Smooth muscle cell (in vitro differentiated cells): ENCODE results near the gene PRR33. TPM values are rescaled to one million over a fixed set of nuclear protein-coding genes. Genes with fewer than 3 reads are reported as not detected.

Experiments used
- DNase-seq: peaks from one replicate; lab custom pipeline; 2025; ENCODE audit not compliant: unreplicated experiment; lab: John Stamatoyannopoulos, UW
- H2AFZ ChIP-seq: fragments of 200-600 bp; sonication (generic); 2 replicates; pipeline ENCODE4 v1.6.0; 2016; ENCODE audit warnings: antibody characterized with exemption, low read depth, mild to moderate bottlenecking
- H3F3A ChIP-seq: fragments of 200-600 bp; sonication (generic); 2 replicates; pipeline ENCODE4 v1.6.0; 2017; ENCODE audit warnings: antibody characterized with exemption, low read depth
- H3K27ac ChIP-seq: fragments of 200-600 bp; sonication (generic); 2 replicates; pipeline ENCODE4 v1.5.1; 2016; ENCODE audit warnings: low read depth, mild to moderate bottlenecking
- H3K27me3 ChIP-seq: fragments of 200-600 bp; sonication (generic); 2 replicates; pipeline ENCODE4 v1.6.1; 2016; ENCODE audit warnings: low read depth, mild to moderate bottlenecking
- H3K36me3 ChIP-seq: fragments of 200-600 bp; sonication (generic); 2 replicates; pipeline ENCODE4 v1.5.1; 2016; ENCODE audit warnings: low read depth
- H3K4me1 ChIP-seq: fragments of 200-600 bp; sonication (generic); 2 replicates; pipeline ENCODE4 v1.5.1; 2016; ENCODE audit warnings: low read depth
- H3K4me2 ChIP-seq: fragments of 200-600 bp; sonication (generic); 2 replicates; pipeline ENCODE4 v1.6.0; 2016; ENCODE audit warnings: mild to moderate bottlenecking
- H3K4me3 ChIP-seq: fragments of 200-600 bp; sonication (generic); 2 replicates; pipeline ENCODE4 v1.5.1; 2016; ENCODE audit warnings: mild to moderate bottlenecking
- H3K79me2 ChIP-seq: fragments of 200-600 bp; sonication (generic); 2 replicates; pipeline ENCODE4 v1.6.0; 2016; ENCODE audit warnings: low read depth, mild to moderate bottlenecking
- H3K9ac ChIP-seq: fragments of 200-600 bp; sonication (generic); 2 replicates; pipeline ENCODE4 v1.6.0; 2016; ENCODE audit warnings: low read depth
- H3K9me3 ChIP-seq: fragments of 200-600 bp; sonication (generic); replicated peaks from 2 replicates; pipeline ENCODE4 v1.5.1; 2016; ENCODE audit warnings: low read depth
- H4K20me1 ChIP-seq: fragments of 200-600 bp; sonication (generic); 2 replicates; pipeline ENCODE4 v1.6.0; 2016; ENCODE audit warnings: low read depth
- CTCF ChIP-seq: fragments of 200-600 bp; sonication (generic); IDR thresholded peaks from 2 replicates; pipeline ENCODE4 v1.5.1; 2017; ENCODE audit warnings: borderline replicate concordance, mild to moderate bottlenecking, antibody characterized with exemption; ENCODE audit not compliant: insufficient read depth, poor library complexity, severe bottlenecking
- WGBS: methylation state at CpG from one replicate; pipeline ENCODE4 v1.1.7; 2016; ENCODE audit warnings: low lambda C conversion rate; 5-methylcytosine and 5-hydroxymethylcytosine counted together
- polyA plus RNA-seq: library from polyadenylated mRNA; unstranded; fragments of >200 nt; fragmentation: Nextera tagmentation; extraction: Ambion mirVana; gene quantifications from 2 replicates; pipeline ENCODE4 v1.2.1, GENCODE V29; 2016
- total RNA-seq: library from RNA; depleted of rRNA; stranded (reverse); fragments of >200 nt; gene quantifications from 2 replicates; pipeline ENCODE4 v1.2.3, GENCODE V29; 2014

Gene PRR33
- total and polyA plus RNA-seq, 2 experiments from 2014 or later, result not detected

GRCh38 chr11:1852271-1852876 is 39.3 kb downstream of the PRR33 start:
- Histone ChIP-seq H3K9me3 (no peaks in the 10 kb centered on the region), H3K27ac (no peak overlapping the region), H3K79me2 (no peaks in the 10 kb centered on the region), H3K27me3 (no peaks in the 10 kb centered on the region), H2AFZ (no peak overlapping the region), H3F3A (no peaks in the 10 kb centered on the region), H3K4me3 (no peak overlapping the region), H3K4me1 (no peaks in the 10 kb centered on the region), H3K4me2 (no peak overlapping the region), H3K9ac (no peak overlapping the region), H3K36me3 (no peaks in the 10 kb centered on the region), H4K20me1 (no peaks in the 10 kb centered on the region)
- WGBS, result 97% methylated on average over 25 of the region's 25 CpGs
- DNase-seq, result no peak
- no peak for TF ChIP-seq CTCF

- H3K27me3 ChIP-seq, result no peaks in the 10 kb centered on the region
- 95% methylated on average over 21 of the region's 21 CpGs for WGBS
Measured at GRCh38 chr11:1851468-1852180, 40.1 kb downstream of the PRR33 start.

GRCh38 chr11:1848640-1849430 is 42.9 kb downstream of the PRR33 start:
- no peak overlapping the region for H3K9ac ChIP-seq
- no peak for TF ChIP-seq CTCF
- H3K4me3 ChIP-seq, result no peak overlapping the region
- no peaks in the 10 kb centered on the region for H3K4me1 ChIP-seq
- H3K27me3 ChIP-seq, result no peaks in the 10 kb centered on the region
- H3K27ac ChIP-seq, result no peak overlapping the region
- 97% methylated on average over 19 of the region's 19 CpGs for WGBS
- no peaks in the 10 kb centered on the region for H3K79me2 ChIP-seq
- H3F3A ChIP-seq, result no peaks in the 10 kb centered on the region
- no peaks in the 10 kb centered on the region for H3K9me3 ChIP-seq
- H3K36me3 ChIP-seq, result no peaks in the 10 kb centered on the region
- no peaks in the 10 kb centered on the region for H4K20me1 ChIP-seq
- no peak for DNase-seq
- no peak overlapping the region for H2AFZ ChIP-seq
- no peak overlapping the region for H3K4me2 ChIP-seq

More at GRCh38 chr11:1851468-1852180, 40.1 kb downstream of the PRR33 start:
- no peaks in the 10 kb centered on the region for H3K36me3 ChIP-seq
- H3K4me1 ChIP-seq, result no peaks in the 10 kb centered on the region
- no peak for DNase-seq
- H3K27ac ChIP-seq, result no peak overlapping the region
- no peak overlapping the region for H3K4me2 ChIP-seq
- no peaks in the 10 kb centered on the region for H3F3A ChIP-seq
- H2AFZ ChIP-seq, result no peak overlapping the region
- no peak overlapping the region for H3K9ac ChIP-seq
- TF ChIP-seq CTCF, result no peak
- no peaks in the 10 kb centered on the region for H4K20me1 ChIP-seq
- H3K9me3 ChIP-seq, result no peaks in the 10 kb centered on the region
- H3K79me2 ChIP-seq, result no peaks in the 10 kb centered on the region
- H3K4me3 ChIP-seq, result no peak overlapping the region
